Measurements from ENCODE around the gene EFHD2.
A peak's percentile ranks its signal among the peaks of the same experiment; 100 is the strongest.
"Not testable (repeated sequence)": the region's sequence is repeated elsewhere in the genome, so short reads cannot be mapped to it uniquely, and the experiment has no call there.

Gene EFHD2, protein sequence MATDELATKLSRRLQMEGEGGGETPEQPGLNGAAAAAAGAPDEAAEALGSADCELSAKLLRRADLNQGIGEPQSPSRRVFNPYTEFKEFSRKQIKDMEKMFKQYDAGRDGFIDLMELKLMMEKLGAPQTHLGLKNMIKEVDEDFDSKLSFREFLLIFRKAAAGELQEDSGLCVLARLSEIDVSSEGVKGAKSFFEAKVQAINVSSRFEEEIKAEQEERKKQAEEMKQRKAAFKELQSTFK

DNA sequence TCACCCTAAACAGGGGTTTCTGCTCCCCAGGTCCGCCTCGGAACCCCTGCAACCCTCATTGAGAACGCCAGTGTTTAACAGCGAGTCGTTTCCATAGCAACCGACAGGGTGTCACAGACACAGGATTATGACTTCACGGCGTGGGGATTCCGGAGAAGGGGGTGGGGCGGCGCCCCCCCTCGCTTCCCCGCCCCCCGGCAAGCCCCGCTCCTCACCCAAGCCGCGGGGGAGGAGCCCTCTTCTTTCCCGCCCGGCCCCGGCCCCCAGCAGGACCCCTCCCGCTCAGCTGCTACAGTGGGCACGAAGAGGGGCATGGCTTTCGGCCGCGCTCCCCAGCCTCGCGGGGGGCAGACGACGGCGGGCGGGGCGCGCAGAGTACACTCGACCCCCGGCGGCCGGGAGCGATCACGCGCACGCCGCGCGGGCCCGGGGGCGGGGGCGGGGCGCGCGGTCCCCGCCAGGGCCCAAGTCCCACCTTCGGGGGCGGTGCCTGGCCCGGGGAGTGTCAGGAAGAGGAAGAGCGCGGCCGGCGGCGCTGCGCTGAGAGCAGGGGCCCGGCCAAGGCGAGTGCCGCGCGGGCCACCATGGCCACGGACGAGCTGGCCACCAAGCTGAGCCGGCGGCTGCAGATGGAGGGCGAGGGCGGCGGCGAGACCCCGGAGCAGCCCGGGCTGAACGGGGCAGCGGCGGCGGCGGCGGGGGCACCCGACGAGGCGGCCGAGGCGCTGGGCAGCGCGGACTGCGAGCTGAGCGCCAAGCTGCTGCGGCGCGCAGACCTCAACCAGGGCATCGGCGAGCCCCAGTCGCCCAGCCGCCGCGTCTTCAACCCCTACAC is at the start of gene EFHD2:
Gene EFHD2 (plus strand): TSS at position 501 of the 835 bp plus-strand sequence. CDS start 84 bp downstream, at position 585.
- Mint-ChIP-seq H3K4me3 (peak within 1 kb of the TSS; percentile 94), H3K27ac (peak within 1 kb of the TSS; percentile 84), H3K9me3 (no peaks in the 10 kb centered on the region), H3K4me1 (peaks cover 29% of the 10 kb centered on the region), H3K27me3 (peaks cover 47% of the 10 kb centered on the region), H3K36me3 (peaks cover 12% of the 10 kb centered on the region)
- DNase-seq: peak; percentile 89
- CTCF ChIA-PET: no interaction called here

DNA sequence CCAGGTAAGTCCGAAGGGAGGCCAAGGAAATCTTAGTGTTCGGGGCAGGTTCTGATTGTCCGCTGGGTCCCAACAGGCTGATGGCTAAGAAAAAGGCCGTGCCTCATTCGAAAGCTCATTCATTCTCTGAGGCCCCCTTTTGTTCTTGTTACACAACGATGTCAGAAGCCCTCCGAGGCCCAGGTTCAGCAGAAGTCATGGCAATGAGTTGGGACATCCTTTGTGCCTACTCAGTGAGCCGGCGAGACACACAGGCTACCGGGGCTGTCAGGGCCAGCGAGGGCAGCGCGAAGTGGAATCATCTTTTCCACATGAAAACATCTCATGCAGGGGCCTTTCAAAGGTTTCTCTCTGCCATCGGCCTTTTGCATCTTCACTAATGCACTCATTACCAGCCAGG is 49.0 kb upstream of the EFHD2 start:
- H3K27me3 Mint-ChIP-seq: peaks cover 28% of the 10 kb centered on the region
- H3K9me3 Mint-ChIP-seq: no peaks in the 10 kb centered on the region
- no peak overlapping the region for H3K27ac Mint-ChIP-seq
- CTCF ChIA-PET: interaction anchor here (1.2 kb wide), 1 partner anchor 37 kb away, joined by 5 read pairs; no protein-coding TSS in a partner anchor
- no peaks in the 10 kb centered on the region for H3K4me1 Mint-ChIP-seq
- no peak overlapping the region for H3K4me3 Mint-ChIP-seq
- H3K36me3 Mint-ChIP-seq: no peaks in the 10 kb centered on the region
- no peak for DNase-seq

DNA sequence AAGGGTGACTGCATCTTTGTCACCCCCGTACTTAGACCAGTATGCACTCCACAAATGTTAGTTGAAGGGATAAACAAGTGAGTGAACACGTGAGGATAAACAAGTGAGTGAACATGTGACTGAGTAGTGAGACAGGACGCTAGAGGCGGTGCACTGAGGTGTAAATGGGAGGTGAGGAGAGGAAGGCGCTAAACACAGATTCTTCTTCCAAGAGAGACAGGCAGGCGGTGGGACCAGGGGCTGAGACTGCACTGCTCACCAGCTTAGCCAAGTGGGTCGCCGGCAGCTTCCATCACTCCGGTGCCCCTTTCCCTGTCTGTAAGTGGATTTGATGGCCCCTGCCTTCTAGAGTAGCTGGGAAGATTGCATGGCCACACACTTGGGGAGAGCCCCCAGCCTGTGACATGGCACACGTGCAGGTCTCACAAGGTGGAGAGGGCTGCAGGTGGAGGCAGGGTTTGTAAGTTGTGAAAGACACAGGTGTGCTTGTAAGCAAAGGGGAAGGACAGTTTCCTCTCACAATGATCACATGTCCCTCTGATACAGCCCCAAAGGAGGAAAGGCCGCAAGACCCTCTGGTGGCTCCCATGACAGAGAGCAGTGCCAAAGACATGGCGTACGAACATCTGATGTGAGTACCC is 47.5 kb upstream of the EFHD2 start:
- H3K9me3 Mint-ChIP-seq: no peaks in the 10 kb centered on the region
- no peaks in the 10 kb centered on the region for H3K4me1 Mint-ChIP-seq
- no peak for DNase-seq
- peaks cover 33% of the 10 kb centered on the region for H3K27me3 Mint-ChIP-seq
- no peak overlapping the region for H3K27ac Mint-ChIP-seq
- CTCF ChIA-PET: interaction anchor here (0.9 kb wide), 1 partner anchor 38 kb away, joined by 3 read pairs; no protein-coding TSS in a partner anchor
- H3K4me3 Mint-ChIP-seq: no peak overlapping the region
- H3K36me3 Mint-ChIP-seq: no peaks in the 10 kb centered on the region

DNA sequence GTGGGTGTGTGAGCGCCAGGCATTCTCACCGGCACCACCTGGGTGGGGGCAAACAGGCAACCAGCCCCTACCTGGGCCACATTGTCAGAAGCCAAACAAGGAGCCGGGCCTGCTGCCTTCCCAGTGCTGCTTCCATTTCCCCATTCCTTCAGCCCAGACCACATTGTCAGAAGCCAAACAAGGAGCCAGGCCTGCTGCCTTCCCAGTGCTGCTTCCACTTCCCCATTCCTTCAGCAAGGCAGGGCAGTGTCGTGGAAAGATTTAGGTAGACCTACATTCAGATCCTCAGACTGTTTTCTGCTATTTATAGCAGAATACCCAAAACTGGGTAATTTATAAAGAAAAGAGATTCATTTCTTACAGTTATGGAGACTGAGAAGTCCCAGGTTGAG is 47.0 kb upstream of the EFHD2 start:
- no peak overlapping the region for H3K4me3 Mint-ChIP-seq
- H3K36me3 Mint-ChIP-seq: no peaks in the 10 kb centered on the region
- H3K27me3 Mint-ChIP-seq: peaks cover 27% of the 10 kb centered on the region
- H3K27ac Mint-ChIP-seq: no peak overlapping the region
- no peak for DNase-seq
- H3K9me3 Mint-ChIP-seq: no peaks in the 10 kb centered on the region
- CTCF ChIA-PET: interaction anchor here (0.9 kb wide), 1 partner anchor 38 kb away, joined by 3 read pairs; no protein-coding TSS in a partner anchor
- H3K4me1 Mint-ChIP-seq: no peaks in the 10 kb centered on the region

DNA sequence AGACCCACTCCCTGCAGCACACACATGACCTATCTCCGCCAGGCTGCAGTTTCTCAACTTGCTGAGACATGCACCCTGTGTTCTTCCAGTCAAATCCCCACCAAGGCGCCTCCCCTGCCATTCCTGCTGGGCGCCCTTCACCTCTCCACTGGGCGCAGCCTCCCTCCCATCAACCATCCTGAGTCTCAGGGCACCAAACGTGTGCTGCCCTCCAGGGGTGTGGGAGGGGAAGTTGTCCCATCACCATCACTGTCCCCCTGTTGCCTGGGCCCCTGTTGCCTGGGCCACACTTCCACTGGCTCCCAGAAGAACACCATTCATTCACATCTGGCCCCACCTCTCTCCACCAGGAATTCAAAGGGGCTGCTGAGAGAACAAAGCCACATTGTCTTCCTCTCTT is 44.9 kb upstream of the EFHD2 start:
- CTCF ChIA-PET: interaction anchor here (0.9 kb wide), 1 partner anchor 41 kb away, joined by 3 read pairs; no protein-coding TSS in a partner anchor
- Mint-ChIP-seq H3K9me3 (no peaks in the 10 kb centered on the region), H3K27me3 (peaks cover 27% of the 10 kb centered on the region), H3K4me3 (no peak overlapping the region), H3K36me3 (no peaks in the 10 kb centered on the region), H3K4me1 (no peaks in the 10 kb centered on the region), H3K27ac (no peak overlapping the region)
- no peak for DNase-seq

DNA sequence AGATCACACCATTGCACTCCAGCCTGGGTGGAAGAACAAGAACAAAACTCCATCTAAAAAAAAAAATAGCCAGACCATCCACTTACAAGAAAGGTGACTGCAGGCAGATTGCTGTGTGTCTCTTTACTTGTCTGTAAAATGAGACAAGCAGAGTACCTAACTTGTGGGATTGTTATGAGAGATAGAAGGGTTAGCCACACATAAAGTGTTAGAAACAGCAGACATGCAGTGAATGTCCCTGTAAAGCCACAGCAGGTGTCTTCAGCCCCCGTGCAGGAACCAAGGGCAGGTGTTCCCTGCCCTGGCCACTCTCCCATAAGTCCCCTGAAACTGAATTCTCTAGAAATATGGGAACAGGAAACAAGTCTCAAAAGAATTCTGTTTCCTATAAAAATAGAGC is 40.8 kb upstream of the EFHD2 start:
- CTCF ChIA-PET: no interaction called here
- H3K36me3 Mint-ChIP-seq: no peaks in the 10 kb centered on the region
- no peaks in the 10 kb centered on the region for H3K9me3 Mint-ChIP-seq
- peaks cover 33% of the 10 kb centered on the region for H3K27me3 Mint-ChIP-seq
- H3K4me3 Mint-ChIP-seq: no peak overlapping the region
- H3K27ac Mint-ChIP-seq: no peak overlapping the region
- H3K4me1 Mint-ChIP-seq: no peaks in the 10 kb centered on the region
- DNase-seq: no peak

DNA sequence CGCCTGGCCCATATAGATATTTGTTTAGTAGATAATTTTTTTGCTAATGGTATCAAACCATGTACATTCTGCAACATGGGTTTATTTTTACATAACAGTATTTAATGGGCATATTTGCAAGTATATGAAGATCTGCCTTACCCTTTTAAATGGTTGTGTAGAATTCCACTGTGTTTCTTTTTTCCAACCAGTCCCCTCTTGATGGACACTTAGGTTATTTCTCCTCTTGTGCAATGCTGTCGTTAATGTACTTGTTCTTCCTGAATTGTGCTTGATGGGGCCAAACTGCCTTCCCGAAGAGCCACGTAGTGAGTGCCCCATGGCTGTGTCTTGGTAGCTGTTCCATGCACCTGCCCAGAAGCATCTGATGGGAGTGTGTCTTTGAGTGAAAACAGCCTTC is 39.4 kb upstream of the EFHD2 start:
- Mint-ChIP-seq H3K4me1 (no peaks in the 10 kb centered on the region), H3K27ac (no peak overlapping the region), H3K27me3 (peaks cover 25% of the 10 kb centered on the region), H3K9me3 (no peaks in the 10 kb centered on the region), H3K4me3 (no peak overlapping the region), H3K36me3 (no peaks in the 10 kb centered on the region)
- DNase-seq: no peak
- CTCF ChIA-PET: no interaction called here

DNA sequence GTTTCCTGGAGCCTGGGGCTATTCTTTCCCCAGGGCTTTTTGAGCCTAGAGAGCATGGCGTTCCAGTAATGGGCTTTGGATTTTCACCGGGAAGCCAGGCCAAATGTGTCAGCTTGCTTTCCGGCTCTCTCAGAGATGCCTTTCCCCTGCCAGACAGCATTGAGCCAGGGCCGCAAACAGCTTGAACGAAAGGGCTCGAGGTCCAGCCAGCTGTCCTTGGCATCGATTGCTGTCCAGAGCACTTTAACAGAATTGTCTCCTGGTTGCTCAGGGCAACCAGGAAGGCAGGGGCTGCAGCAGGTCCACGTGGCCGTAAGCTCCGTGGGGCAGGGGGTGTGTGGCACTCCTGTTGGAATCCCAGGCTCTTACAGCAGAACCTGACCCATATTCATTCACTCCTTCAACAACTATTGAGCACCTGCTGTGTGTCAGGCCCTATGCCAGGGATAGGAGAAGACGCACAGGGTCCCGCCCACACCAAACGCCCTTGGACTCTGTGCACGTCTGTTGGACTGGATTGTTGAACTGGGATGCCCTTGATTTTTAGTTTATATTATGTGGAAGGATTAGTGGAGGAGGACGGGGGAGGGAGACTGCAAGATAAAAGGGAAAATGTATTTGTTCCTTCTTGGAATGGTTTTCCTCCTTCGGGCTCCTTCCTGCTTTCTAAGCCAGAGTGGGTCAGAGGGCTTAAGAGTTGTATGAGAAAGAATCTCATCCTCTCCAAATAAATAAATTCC is 38.7 kb upstream of the EFHD2 start:
- H3K27me3 Mint-ChIP-seq: peaks cover 24% of the 10 kb centered on the region
- no peak for DNase-seq
- H3K4me1 Mint-ChIP-seq: no peaks in the 10 kb centered on the region
- no peaks in the 10 kb centered on the region for H3K9me3 Mint-ChIP-seq
- CTCF ChIA-PET: no interaction called here
- no peak overlapping the region for H3K27ac Mint-ChIP-seq
- no peaks in the 10 kb centered on the region for H3K36me3 Mint-ChIP-seq
- no peak overlapping the region for H3K4me3 Mint-ChIP-seq

DNA sequence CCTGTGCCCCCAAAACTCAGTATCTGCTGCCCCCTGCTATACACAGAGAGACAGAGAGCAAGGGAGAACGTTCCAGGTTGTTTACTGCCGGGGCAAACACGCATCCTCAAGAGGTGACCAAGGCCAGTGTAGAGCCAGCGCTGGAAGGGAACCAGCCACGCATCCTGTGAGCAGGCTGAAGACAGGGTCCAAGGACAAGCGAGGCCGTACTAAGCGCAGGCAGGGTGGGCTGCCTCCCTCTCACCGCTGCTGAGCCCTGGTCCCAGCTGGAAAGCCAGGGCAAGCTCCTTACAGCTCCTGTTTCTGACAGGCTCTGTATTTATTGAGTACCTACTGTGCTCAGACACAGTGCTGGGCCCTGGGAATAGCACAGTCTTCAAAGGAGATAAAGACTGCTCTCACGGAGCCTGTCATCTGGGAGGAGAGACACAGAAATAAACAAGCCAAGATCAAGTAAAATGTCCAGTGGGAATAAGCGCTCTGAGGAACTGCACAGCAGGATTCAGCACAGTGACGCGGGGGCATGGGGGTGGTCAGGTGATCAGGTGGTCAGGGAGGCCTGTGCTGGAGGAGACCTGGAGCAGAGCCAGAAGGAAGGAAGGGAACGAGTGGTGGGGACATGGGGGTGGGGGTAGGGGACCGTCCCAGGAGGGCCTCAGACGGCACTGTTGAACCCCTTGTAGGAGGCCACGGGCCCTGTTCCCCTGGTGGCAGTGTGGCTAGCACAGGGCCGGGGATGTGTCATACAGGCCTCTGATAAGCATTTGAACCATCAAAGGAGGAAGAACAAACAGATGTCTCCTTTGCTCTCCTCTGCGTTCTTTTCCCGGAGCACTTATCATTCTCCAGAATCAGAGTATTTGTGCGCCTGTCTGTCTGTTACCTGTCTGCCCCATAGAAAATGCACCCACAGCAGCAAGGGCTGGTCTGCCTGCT is 37.8 kb upstream of the EFHD2 start:
- H3K4me3 Mint-ChIP-seq: no peak overlapping the region
- H3K27me3 Mint-ChIP-seq: peaks cover 23% of the 10 kb centered on the region
- H3K27ac Mint-ChIP-seq: no peak overlapping the region
- H3K9me3 Mint-ChIP-seq: no peaks in the 10 kb centered on the region
- CTCF ChIA-PET: no interaction called here
- H3K4me1 Mint-ChIP-seq: no peaks in the 10 kb centered on the region
- no peak for DNase-seq
- H3K36me3 Mint-ChIP-seq: no peaks in the 10 kb centered on the region

DNA sequence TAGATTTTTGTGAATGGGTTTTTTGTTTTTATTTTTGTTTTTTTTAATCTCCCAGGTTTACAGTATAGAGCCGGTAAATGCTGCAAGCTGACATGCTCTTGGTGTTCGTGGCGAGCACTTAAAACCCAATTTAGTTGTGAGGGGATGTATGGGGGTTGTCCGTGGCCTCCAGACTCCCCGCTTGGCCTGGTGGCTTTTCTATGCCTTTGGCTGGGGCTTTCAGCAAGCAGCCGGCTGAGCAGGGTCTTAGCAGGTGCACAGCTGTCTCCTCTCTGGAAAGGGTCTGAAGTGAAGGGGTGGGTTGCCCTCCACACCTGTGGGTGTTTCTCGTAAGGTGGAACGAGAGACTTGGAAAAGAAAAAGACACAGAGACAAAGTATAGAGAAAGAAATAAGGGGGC is 31.0 kb upstream of the EFHD2 start:
- Mint-ChIP-seq H3K4me3 (no peak overlapping the region), H3K27me3 (peaks cover 48% of the 10 kb centered on the region), H3K4me1 (no peaks in the 10 kb centered on the region), H3K27ac (no peak overlapping the region), H3K36me3 (no peaks in the 10 kb centered on the region), H3K9me3 (no peaks in the 10 kb centered on the region)
- no peak for DNase-seq
- CTCF ChIA-PET: no interaction called here

DNA sequence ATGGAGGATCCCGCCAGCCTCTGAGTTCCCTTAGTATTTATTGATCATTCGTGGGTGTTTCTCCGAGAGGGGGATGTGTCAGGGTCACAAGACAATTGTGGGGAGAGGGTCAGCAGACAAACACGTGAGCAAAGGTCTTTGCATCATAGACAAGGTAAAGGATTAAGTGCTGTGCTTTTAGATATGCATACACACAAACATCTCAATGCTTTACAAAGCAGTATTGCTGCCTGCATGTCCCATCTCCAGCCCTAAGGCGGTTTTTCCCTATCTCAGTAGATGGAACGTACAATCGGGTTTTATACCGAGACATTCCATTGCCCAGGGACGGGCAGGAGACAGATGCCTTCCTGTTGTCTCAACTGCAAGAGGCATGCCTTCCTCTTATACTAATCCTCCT is 30.5 kb upstream of the EFHD2 start:
- H3K27ac Mint-ChIP-seq, CTCF ChIA-PET, H3K4me1 Mint-ChIP-seq, H3K36me3 Mint-ChIP-seq, H3K4me3 Mint-ChIP-seq, H3K9me3 Mint-ChIP-seq, DNase-seq: not testable (repeated sequence)
- peaks cover 50% of the 10 kb centered on the region for H3K27me3 Mint-ChIP-seq

DNA sequence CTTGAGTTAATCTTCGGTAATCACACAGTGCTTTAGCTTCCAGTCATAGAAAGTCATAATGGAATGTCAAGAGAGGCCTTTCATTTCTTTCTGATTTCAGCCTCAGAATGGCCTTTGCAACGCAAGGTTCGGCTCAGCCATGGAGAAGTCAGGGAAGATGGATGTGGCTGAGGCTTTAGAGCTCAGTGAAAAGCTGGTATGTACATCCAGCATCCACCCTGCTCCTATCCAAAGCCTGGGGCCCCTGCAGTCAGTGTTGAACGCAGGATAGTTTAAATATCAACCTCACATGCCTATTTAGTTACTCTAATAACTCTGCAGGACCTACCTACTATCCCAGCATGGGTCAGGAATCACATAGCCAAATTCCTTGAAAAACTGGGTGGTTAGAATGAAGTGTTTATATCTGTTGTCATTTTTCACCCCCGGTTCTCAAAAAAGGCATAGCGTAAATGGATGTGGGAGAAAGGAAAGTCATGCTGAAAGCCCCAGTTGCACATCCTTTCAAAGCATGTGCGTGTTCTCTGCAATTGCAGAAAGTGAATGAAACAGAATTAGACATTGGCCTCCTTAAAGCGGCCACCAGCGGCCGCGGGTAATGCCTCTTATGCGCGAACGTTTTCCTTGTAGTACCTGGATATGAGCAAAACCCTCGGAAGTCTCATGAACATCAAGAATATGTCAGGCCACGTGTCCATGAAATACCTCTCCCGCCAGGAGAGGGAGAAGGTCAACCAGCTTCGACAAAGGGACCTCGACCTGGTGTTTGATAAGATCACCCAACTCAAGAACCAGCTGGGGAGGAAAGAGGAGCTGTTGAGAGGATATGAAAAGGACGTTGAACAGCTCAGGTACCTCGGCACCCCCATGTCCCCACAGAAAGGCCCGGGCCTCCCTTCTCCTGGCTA is 28.8 kb upstream of the EFHD2 start:
- no peaks in the 10 kb centered on the region for H3K4me1 Mint-ChIP-seq
- no peak for DNase-seq
- H3K27me3 Mint-ChIP-seq: peaks cover 67% of the 10 kb centered on the region
- CTCF ChIA-PET: no interaction called here
- no peak overlapping the region for H3K4me3 Mint-ChIP-seq
- no peak overlapping the region for H3K27ac Mint-ChIP-seq
- no peaks in the 10 kb centered on the region for H3K9me3 Mint-ChIP-seq
- H3K36me3 Mint-ChIP-seq: no peaks in the 10 kb centered on the region

DNA sequence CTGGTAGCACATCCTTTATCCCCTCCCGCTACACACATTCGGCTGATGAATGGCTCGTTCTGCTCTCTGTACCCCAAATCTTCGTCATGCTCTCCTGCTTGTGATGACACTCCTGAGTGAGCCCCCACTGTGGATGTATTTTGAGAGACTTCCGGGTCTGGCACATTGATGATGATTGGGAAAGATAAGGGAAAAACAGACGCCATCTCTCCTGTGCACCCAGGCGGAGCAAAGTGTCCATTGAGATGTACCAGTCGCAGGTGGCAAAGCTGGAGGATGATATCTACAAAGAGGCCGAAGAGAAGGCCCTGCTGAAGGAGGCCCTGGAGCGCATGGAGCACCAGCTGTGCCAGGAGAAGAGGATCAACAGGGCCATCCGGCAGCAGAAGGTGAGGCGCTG is 27.9 kb upstream of the EFHD2 start:
- Mint-ChIP-seq H3K36me3 (no peaks in the 10 kb centered on the region), H3K9me3 (no peaks in the 10 kb centered on the region), H3K4me1 (peaks cover 4% of the 10 kb centered on the region), H3K27ac (no peak overlapping the region), H3K27me3 (peaks cover 70% of the 10 kb centered on the region), H3K4me3 (no peak overlapping the region)
- no peak for DNase-seq
- CTCF ChIA-PET: no interaction called here
